ENCODE measurements around the gene BIN1.

The BIN1 gene

DNA sequence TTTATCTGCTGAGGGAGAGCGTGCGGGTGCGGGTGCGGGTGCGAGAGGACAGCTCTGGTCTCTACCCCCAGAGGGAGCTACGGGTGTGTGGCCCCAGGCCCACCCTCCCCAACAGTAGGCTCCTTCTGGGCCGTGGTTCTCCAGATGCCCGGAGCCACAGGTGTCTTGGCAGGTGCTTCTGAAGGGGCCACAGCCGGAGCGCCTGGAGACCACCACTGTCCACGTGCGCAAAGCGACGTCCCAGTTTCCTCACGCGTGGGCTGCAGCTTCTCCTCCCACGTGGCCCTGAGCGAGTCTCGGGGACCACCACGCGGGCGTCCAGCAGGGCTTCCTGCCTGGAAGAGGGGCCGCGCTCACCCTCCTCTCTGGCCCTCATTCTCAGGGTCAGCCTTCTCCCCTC is 90.6 kb downstream of the BIN1 start:
- TF ChIP-seq, protein P1, sequence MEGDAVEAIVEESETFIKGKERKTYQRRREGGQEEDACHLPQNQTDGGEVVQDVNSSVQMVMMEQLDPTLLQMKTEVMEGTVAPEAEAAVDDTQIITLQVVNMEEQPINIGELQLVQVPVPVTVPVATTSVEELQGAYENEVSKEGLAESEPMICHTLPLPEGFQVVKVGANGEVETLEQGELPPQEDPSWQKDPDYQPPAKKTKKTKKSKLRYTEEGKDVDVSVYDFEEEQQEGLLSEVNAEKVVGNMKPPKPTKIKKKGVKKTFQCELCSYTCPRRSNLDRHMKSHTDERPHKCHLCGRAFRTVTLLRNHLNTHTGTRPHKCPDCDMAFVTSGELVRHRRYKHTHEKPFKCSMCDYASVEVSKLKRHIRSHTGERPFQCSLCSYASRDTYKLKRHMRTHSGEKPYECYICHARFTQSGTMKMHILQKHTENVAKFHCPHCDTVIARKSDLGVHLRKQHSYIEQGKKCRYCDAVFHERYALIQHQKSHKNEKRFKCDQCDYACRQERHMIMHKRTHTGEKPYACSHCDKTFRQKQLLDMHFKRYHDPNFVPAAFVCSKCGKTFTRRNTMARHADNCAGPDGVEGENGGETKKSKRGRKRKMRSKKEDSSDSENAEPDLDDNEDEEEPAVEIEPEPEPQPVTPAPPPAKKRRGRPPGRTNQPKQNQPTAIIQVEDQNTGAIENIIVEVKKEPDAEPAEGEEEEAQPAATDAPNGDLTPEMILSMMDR (IDR thresholded peaks at IDR 0.05): no peak
- no peak overlapping the region for H3K4me3 ChIP-seq
- no peak for DNase-seq (ENCODE audit: low spot score)
- H3K27ac ChIP-seq: no peak overlapping the region

DNA sequence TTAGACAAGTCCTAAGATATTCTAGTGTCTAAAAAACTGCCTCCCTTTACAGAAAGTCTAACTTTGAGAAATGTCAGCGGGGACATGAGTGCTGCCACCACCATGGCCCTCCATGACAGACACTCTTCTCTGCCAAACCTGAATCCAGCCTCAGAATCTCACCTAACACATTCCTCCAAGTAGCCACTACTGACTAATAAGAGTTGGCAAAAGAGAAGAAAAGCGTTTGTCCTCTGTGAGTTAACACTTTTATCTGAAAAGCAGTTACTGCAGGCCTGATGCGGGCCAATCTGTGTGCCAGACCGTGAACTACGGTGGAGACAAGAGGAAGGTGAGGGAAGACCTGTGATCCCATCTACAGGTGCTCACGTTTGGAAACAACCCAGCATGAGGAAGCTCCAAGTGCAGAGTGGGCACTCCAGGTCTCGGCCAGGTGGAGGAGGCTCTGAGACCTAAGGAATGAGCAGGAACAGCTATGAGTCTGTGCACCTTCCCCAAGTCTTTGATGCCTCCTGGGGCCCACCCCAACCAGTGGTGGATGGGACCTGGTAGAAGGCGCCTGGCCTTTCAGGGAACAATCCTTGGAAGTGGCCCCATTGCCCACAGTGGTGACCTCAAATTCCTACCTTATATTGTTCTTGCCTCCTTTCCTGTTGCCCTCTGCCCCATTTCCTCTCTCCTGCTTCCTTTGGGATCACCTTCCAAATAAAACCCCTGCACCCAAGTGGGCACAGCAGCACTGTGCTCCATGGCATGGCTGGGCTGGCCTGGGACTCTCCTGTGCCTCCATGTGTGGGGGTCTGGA is 91.6 kb downstream of the BIN1 start:
- TF ChIP-seq, protein P1 (IDR thresholded peaks at IDR 0.05): no peak
- no peak overlapping the region for H3K4me3 ChIP-seq
- no peak overlapping the region for H3K27ac ChIP-seq
- no peak for DNase-seq (ENCODE audit: low spot score)

DNA sequence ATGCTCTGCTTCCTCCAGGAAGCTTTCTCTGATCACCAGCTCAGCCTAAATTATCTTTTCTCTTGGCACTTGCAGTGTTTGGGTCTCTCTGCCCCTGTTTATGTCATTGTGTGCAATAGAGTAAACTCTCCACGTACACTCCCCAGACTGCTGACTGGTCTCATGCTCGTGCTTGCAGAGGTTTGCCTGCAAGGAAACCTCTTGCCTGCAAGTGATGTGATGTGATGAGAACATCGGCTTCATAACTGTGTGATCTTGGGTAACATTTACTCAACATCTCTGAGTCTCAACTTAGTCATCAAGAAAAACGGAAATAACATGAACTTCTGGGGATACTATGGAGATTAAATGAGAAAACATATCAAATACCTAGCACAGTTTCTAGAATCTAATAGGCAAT is 92.3 kb downstream of the BIN1 start:
- no peak for DNase-seq (ENCODE audit: low spot score)
- TF ChIP-seq, protein P1 (IDR thresholded peaks at IDR 0.05): no peak
- no peak overlapping the region for H3K27ac ChIP-seq
- H3K4me3 ChIP-seq: no peak overlapping the region

DNA sequence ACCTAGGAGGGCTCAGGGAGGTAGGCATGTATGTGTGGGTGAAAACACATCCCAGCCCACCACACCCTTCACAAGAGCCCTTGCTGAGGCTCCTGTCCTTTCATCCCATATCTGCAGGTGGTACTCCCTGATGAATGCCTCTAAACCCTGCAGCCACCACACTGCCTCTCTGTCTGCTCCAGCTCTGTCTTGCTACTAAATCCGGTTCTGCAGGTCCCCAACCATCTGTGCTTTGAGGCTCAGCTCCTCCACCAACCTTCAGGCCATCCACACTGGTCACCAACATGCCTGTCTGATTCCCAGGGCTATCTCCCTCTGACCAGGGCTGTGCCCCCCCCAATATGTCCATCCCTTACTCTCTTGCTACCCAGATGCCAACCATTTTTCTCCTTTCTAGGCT is 92.7 kb downstream of the BIN1 start:
- DNase-seq (ENCODE audit: low spot score): no peak
- H3K4me3 ChIP-seq: no peak overlapping the region
- TF ChIP-seq, protein P1 (IDR thresholded peaks at IDR 0.05): no peak
- no peak overlapping the region for H3K27ac ChIP-seq

DNA sequence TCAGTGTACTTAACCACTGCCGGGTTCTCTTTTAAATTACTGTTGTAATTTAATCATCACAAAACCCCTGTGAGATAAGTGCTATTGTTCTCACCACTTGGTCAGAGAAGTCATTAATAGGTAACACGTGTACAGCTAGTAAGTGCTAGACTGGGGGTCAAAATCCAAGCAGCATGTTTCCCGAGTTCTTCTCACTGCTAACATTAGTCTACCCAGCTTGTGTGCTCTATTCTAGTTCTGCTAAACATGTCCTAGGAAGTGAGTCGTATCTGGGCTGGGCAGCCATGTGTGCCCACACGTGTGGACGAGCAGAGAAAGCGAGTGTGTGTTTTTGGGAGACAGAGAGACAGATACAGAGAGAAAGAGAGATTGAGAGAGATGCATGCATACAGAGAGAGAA is 94.1 kb downstream of the BIN1 start:
- no peak overlapping the region for H3K4me3 ChIP-seq
- H3K27ac ChIP-seq: no peak overlapping the region
- TF ChIP-seq, protein P1 (IDR thresholded peaks at IDR 0.05): no peak
- no peak for DNase-seq (ENCODE audit: low spot score)

DNA sequence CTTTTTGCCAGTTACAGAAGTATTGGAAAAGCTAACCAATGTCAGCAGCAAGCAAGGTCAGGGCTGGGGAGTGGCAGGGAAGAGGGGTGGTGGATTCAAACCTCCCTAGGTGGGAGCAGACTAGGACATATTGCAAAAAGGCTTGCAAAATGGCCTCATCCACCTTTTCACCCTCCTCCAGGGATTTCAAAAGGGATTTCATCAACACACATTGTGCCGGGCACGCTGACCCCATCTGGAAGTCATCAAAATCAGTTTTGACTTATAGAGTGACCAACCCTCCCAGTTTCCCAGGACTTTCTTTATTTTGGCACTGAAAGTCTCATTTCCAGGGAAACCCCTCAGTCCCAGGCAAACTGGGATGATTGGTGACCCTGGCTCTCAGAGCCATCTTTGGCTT is 94.7 kb downstream of the BIN1 start:
- no peak overlapping the region for H3K4me3 ChIP-seq
- DNase-seq (ENCODE audit: low spot score): no peak
- no peak overlapping the region for H3K27ac ChIP-seq
- TF ChIP-seq, protein P1 (IDR thresholded peaks at IDR 0.05): no peak

DNA sequence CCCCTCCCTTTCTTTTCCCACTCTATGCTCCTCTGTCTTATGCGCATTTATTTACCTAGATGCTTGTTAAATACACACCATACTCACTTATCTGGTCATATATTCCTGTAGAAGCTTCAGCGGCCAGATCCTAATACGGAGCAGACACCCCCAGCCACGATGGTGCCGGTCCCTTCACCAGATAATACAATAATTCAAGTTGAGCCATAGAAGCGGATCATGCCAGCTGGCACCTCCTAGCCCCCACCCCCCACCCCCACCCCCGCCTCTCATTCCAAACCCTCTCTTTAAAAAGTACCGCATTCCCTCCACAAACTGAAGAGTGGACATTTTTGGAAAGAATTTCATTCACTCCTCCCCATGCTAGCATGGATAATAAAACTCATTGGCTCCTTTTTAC is 95.2 kb downstream of the BIN1 start:
- no peak overlapping the region for H3K27ac ChIP-seq
- H3K4me3 ChIP-seq: no peak overlapping the region
- TF ChIP-seq, protein P1 (IDR thresholded peaks at IDR 0.05): no peak
- no peak for DNase-seq (ENCODE audit: low spot score)
